H9 (cell line): Measurements from ENCODE around the gene LTBP2. TPM values are rescaled to one million over a fixed set of nuclear protein-coding genes. Genes with fewer than 3 reads are reported as not detected.

Source experiments
- DNase-seq: peaks from one replicate; pipeline ENCODE4 v3.0.0-alpha.2; 2017
- H2AFZ ChIP-seq: one replicate; pipeline ENCODE4 v1.6.1; 2013; ENCODE audit warnings: mild to moderate bottlenecking, low read length, control low read depth, moderate library complexity
- H2AK5ac ChIP-seq: 2 replicates; pipeline ENCODE4 v1.6.1; 2013; ENCODE audit warnings: low read length, control low read depth, mixed read lengths; ENCODE audit not compliant: insufficient read length
- H2BK120ac ChIP-seq: one replicate; pipeline ENCODE4 v1.6.1; 2013; ENCODE audit warnings: low read depth, mild to moderate bottlenecking, low read length, control low read depth, inconsistent platforms; ENCODE audit not compliant: poor library complexity, severe bottlenecking
- H2BK12ac ChIP-seq: 2 replicates; pipeline ENCODE4 v1.6.1; 2013; ENCODE audit warnings: low read length, control low read depth, mixed read lengths, low read depth; ENCODE audit not compliant: insufficient read length
- H2BK15ac ChIP-seq: 2 replicates; pipeline ENCODE4 v1.6.1; 2013; ENCODE audit warnings: low read depth, low read length, control low read depth
- H2BK20ac ChIP-seq: one replicate; pipeline ENCODE4 v1.6.1; 2013; ENCODE audit warnings: low read depth, mild to moderate bottlenecking, low read length, control low read depth, inconsistent platforms; ENCODE audit not compliant: poor library complexity, severe bottlenecking
- H2BK5ac ChIP-seq: 2 replicates; pipeline ENCODE4 v1.6.1; 2013; ENCODE audit warnings: low read length, control low read depth, mixed read lengths; ENCODE audit not compliant: insufficient read length
- H3K14ac ChIP-seq: 2 replicates; pipeline ENCODE4 v1.6.1; 2013; ENCODE audit warnings: low read length, control low read depth; ENCODE audit not compliant: insufficient read depth
- H3K18ac ChIP-seq: 2 replicates; pipeline ENCODE4 v1.6.1; 2013; ENCODE audit warnings: low read depth, mild to moderate bottlenecking, mixed read lengths, low read length, control low read depth; ENCODE audit not compliant: insufficient read length
- H3K23ac ChIP-seq: 2 replicates; pipeline ENCODE4 v1.6.1; 2013; ENCODE audit warnings: low read length, control low read depth, mixed read lengths, low read depth; ENCODE audit not compliant: insufficient read length
- H3K23me2 ChIP-seq: 2 replicates; pipeline ENCODE4 v1.6.1; 2013; ENCODE audit warnings: low read depth, mild to moderate bottlenecking, mixed read lengths, low read length, control low read depth; ENCODE audit not compliant: insufficient read length, poor library complexity, severe bottlenecking
- H3K27ac ChIP-seq: 2 replicates; pipeline ENCODE4 v1.5.1; 2013; ENCODE audit warnings: low read length, control low read depth, mixed read lengths, low read depth; ENCODE audit not compliant: insufficient read length
- H3K27me3 ChIP-seq: 2 replicates; pipeline ENCODE4 v1.6.1; 2013; ENCODE audit warnings: low read length, control low read depth, inconsistent platforms; ENCODE audit not compliant: insufficient read depth
- H3K4ac ChIP-seq: 2 replicates; pipeline ENCODE4 v1.6.1; 2013; ENCODE audit warnings: low read depth, mild to moderate bottlenecking, control low read depth, inconsistent platforms, low read length, moderate library complexity
- H3K4me1 ChIP-seq: 2 replicates; pipeline ENCODE4 v1.6.1; 2013; ENCODE audit warnings: low read length, control low read depth, inconsistent platforms; ENCODE audit not compliant: insufficient read depth
- H3K4me2 ChIP-seq: 2 replicates; pipeline ENCODE4 v1.6.1; 2013; ENCODE audit warnings: low read length, control low read depth, mixed read lengths; ENCODE audit not compliant: insufficient read length, insufficient read depth
- H3K56ac ChIP-seq: 2 replicates; pipeline ENCODE4 v1.6.1; 2013; ENCODE audit warnings: low read depth, mild to moderate bottlenecking, mixed read lengths, low read length, control low read depth; ENCODE audit not compliant: insufficient read length
- H3K79me1 ChIP-seq: 2 replicates; pipeline ENCODE4 v1.6.1; 2013; ENCODE audit warnings: low read depth, mild to moderate bottlenecking, moderate library complexity, low read length, control low read depth, inconsistent platforms; ENCODE audit not compliant: insufficient read depth, poor library complexity, severe bottlenecking
- H3K79me2 ChIP-seq: 2 replicates; pipeline ENCODE4 v1.6.1; 2013; ENCODE audit warnings: low read length, control low read depth, inconsistent platforms; ENCODE audit not compliant: insufficient read depth
- H3K9ac ChIP-seq: 2 replicates; pipeline ENCODE4 v1.6.1; 2013; ENCODE audit warnings: low read length, control low read depth, mixed read lengths; ENCODE audit not compliant: insufficient read length; ENCODE audit errors: extremely low read depth
- H3K9me3 ChIP-seq: one replicate; pipeline ENCODE4 v1.6.1; 2013; ENCODE audit warnings: low read depth, low read length, inconsistent platforms; ENCODE audit not compliant: control insufficient read depth
- H3T11ph ChIP-seq: one replicate; pipeline ENCODE4 v1.6.1; 2013; ENCODE audit warnings: mild to moderate bottlenecking, low read length, control low read depth, inconsistent platforms
- H4K20me1 ChIP-seq: one replicate; pipeline ENCODE4 v1.6.1; 2013; ENCODE audit not compliant: control insufficient read depth, insufficient read length, insufficient read depth
- H4K5ac ChIP-seq: 2 replicates; pipeline ENCODE4 v1.6.1; 2013; ENCODE audit warnings: low read depth, mild to moderate bottlenecking, mixed read lengths, low read length, control low read depth; ENCODE audit not compliant: insufficient read length
- H4K8ac ChIP-seq: replicated peaks from 2 replicates; pipeline ENCODE4 v1.6.1; 2013; ENCODE audit warnings: low read length, control low read depth, mixed read lengths, low read depth; ENCODE audit not compliant: insufficient read length
- H4K91ac ChIP-seq: 2 replicates; pipeline ENCODE4 v1.6.1; 2013; ENCODE audit warnings: low read depth, mild to moderate bottlenecking, moderate library complexity, mixed read lengths, low read length, control low read depth; ENCODE audit not compliant: insufficient read length
- H3K27ac Mint-ChIP-seq, 3 experiments: 2 replicates in 2 of 3; 3 replicates in 1 of 3; pipeline ENCODE4 v1.8.0; 2020 to 2021; ENCODE audit warnings: mixed read lengths in 3 of 3, mild to moderate bottlenecking in 1 of 3, moderate library complexity in 1 of 3
- H3K27me3 Mint-ChIP-seq: 2 replicates; pipeline ENCODE4 v1.8.0; 2021; ENCODE audit warnings: low read depth, mild to moderate bottlenecking, moderate library complexity, mixed read lengths
- H3K36me3 Mint-ChIP-seq, 3 experiments: 2 replicates in 2 of 3; 3 replicates in 1 of 3; pipeline ENCODE4 v1.8.0; 2020 to 2021; ENCODE audit warnings: low read depth in 3 of 3, mixed read lengths in 3 of 3; ENCODE audit not compliant: insufficient read depth in 1 of 3
- H3K4me1 Mint-ChIP-seq, 2 experiments: 2 replicates each; pipeline ENCODE4 v1.8.0; 2020; ENCODE audit warnings: mixed read lengths in 2 of 2
- H3K4me3 Mint-ChIP-seq, 2 experiments: 2 replicates in 1 of 2; 3 replicates in 1 of 2; pipeline ENCODE4 v1.8.0; 2020 to 2021; ENCODE audit warnings: mild to moderate bottlenecking in 2 of 2, mixed read lengths in 2 of 2, moderate library complexity in 1 of 2
- H3K9me3 Mint-ChIP-seq, 2 experiments: 2 replicates in 1 of 2; 3 replicates in 1 of 2; pipeline ENCODE4 v1.8.0; 2020; ENCODE audit warnings: mild to moderate bottlenecking in 2 of 2, mixed read lengths in 2 of 2, moderate library complexity in 1 of 2
- CTCF ChIP-seq: fragments of 200-600 bp; sonication (generic); conservative IDR thresholded peaks from 3 replicates; pipeline ENCODE4 v1.8.0; 2021; ENCODE audit warnings: antibody characterized with exemption, mild to moderate bottlenecking
- WGBS: extraction: QIAGEN DNeasy Blood & Tissue Kit; methylation state at CpG from one replicate; pipeline ENCODE4 v1.1.7; 2013; ENCODE audit warnings: missing lambda C conversion rate, low lambda C conversion rate, mixed read lengths; ENCODE audit not compliant: insufficient read length; ENCODE audit errors: extremely low coverage; 5-methylcytosine and 5-hydroxymethylcytosine counted together
- total RNA-seq: library from RNA; stranded (reverse); gene quantifications from 2 replicates; pipeline ENCODE4 v1.2.1, GENCODE V29; 2021

The LTBP2 gene
- total RNA-seq, 1 experiment from 2014 or later: 0.77 TPM

GRCh38 chr14:74500417-74501134 lies 111.5 kb downstream of the LTBP2 start:
- H3K79me2 ChIP-seq: no peaks in the 10 kb centered on the region
- H3K27ac ChIP-seq: no peak overlapping the region
- peak overlapping the region; percentile 10; the same call in 1 of the 2 replicates for H3K4ac ChIP-seq
- no peak overlapping the region for H3K56ac ChIP-seq
- no peaks in the 10 kb centered on the region for H3K79me1 ChIP-seq
- no peaks in the 10 kb centered on the region; the same call in 1 of the 2 replicates for H3K4me1 ChIP-seq
- no CpG with 5 or more reads among the region's 10 CpGs for WGBS
- H2AFZ ChIP-seq: no peak overlapping the region
- no peak overlapping the region for H2BK15ac ChIP-seq
- peak overlapping the region; percentile 9 for H2AK5ac ChIP-seq
- H3K23me2 ChIP-seq: no peaks in the 10 kb centered on the region
- H2BK20ac ChIP-seq: no peak overlapping the region
- H3K27me3 ChIP-seq: no peaks in the 10 kb centered on the region
- peak overlapping the region; percentile 72; the same call in 1 of the 2 replicates for H3K14ac ChIP-seq
- peak overlapping the region; percentile 7 for H2BK12ac ChIP-seq
- H3K27ac Mint-ChIP-seq: peak overlapping the region; percentile 93 to 98 (median 94)
- H3K4me2 ChIP-seq: no peak overlapping the region
- H2BK120ac ChIP-seq: no peak overlapping the region
- H3K23ac ChIP-seq: no peak overlapping the region
- no peak overlapping the region for H3T11ph ChIP-seq
- peaks cover 31 to 38% of the 10 kb centered on the region in 2 experiments for H3K4me1 Mint-ChIP-seq
- H4K20me1 ChIP-seq: no peaks in the 10 kb centered on the region
- H4K8ac ChIP-seq: no peak overlapping the region
- DNase-seq: peak; percentile 86
- H4K5ac ChIP-seq: peak overlapping the region; percentile 8
- H3K4me3 Mint-ChIP-seq: no peak overlapping the region
- no peaks in the 10 kb centered on the region for H3K9me3 ChIP-seq
- no peaks in the 10 kb centered on the region for H3K27me3 Mint-ChIP-seq
- no peaks in the 10 kb centered on the region for H3K9me3 Mint-ChIP-seq
- no peak overlapping the region for H3K9ac ChIP-seq
- TF ChIP-seq CTCF: no peak
- H2BK5ac ChIP-seq: no peak overlapping the region
- peak overlapping the region; percentile 51 for H3K18ac ChIP-seq
- H4K91ac ChIP-seq: peak overlapping the region; percentile 36
- peaks cover 4 to 11% (median 4%) of the 10 kb centered on the region in 3 experiments; a peak in 6 of 7 replicates for H3K36me3 Mint-ChIP-seq
